H1 (cell line): ENCODE measurements around the gene EGLN2.

Experiments
- ATF2 ChIP-seq: IDR thresholded peaks from 2 replicates; pipeline ENCODE4 v1.6.1; 2012; ENCODE audit warnings: low read length, inconsistent platforms
- ATF3 ChIP-seq: IDR thresholded peaks from 2 replicates; pipeline ENCODE4 v1.6.1; 2011; ENCODE audit warnings: low read depth, mild to moderate bottlenecking, low read length; ENCODE audit not compliant: insufficient read depth
- CHD2 ChIP-seq: IDR thresholded peaks from 2 replicates; pipeline ENCODE4 v1.6.1; 2012; ENCODE audit warnings: low read length, improper control_type of control experiment
- EP300 ChIP-seq, 2 experiments: IDR thresholded peaks; 1 replicate in 1 of 2; 2 replicates in 1 of 2; pipeline ENCODE4 v1.6.1; 2011 to 2012; ENCODE audit warnings: low read depth in 2 of 2, low read length in 2 of 2, mild to moderate bottlenecking in 2 of 2, borderline replicate concordance in 1 of 2, inconsistent platforms in 1 of 2, moderate library complexity in 1 of 2
- EZH2 ChIP-seq: fragments of 200-600 bp; sonication (generic); IDR thresholded peaks from 2 replicates; pipeline ENCODE4 v1.7.1; 2012; ENCODE audit warnings: low read depth, mild to moderate bottlenecking, moderate library complexity, low read length, inconsistent platforms; ENCODE audit not compliant: severe bottlenecking
- JUN ChIP-seq: IDR thresholded peaks from 2 replicates; pipeline ENCODE4 v1.6.1; 2011; ENCODE audit warnings: low read depth, mild to moderate bottlenecking, improper control_type of control experiment, low read length
- POLR2A ChIP-seq, 2 experiments: IDR thresholded peaks; 1 replicate in 1 of 2; 2 replicates in 1 of 2; pipeline ENCODE4 v1.6.1; 2011; ENCODE audit warnings: low read depth in 2 of 2, low read length in 2 of 2, mild to moderate bottlenecking in 2 of 2; ENCODE audit errors: control extremely low read depth in 1 of 2
- RFX5 ChIP-seq: IDR thresholded peaks from 2 replicates; pipeline ENCODE4 v1.6.1; 2011; ENCODE audit warnings: low read depth, low read length, improper control_type of control experiment, borderline replicate concordance
- SP1 ChIP-seq: IDR thresholded peaks from 2 replicates; pipeline ENCODE4 v1.6.1; 2011; ENCODE audit warnings: low read depth, low read length
- TF ChIP-seq, protein P1 (sequence below), 3 experiments: IDR thresholded peaks; 1 replicate in 2 of 3; 2 replicates in 1 of 3; pipeline versions ENCODE4 v1.5.1 to v1.6.1; 2011; ENCODE audit warnings: low read length in 3 of 3, mild to moderate bottlenecking in 3 of 3, inconsistent platforms in 2 of 3, low read depth in 1 of 3, moderate library complexity in 1 of 3; ENCODE audit not compliant: insufficient read depth in 1 of 3; ENCODE audit errors: control extremely low read depth in 1 of 3
- TF ChIP-seq, protein P2 (sequence below): IDR thresholded peaks from 2 replicates; pipeline ENCODE4 v1.6.1; 2012; ENCODE audit warnings: inconsistent platforms

DNA sequence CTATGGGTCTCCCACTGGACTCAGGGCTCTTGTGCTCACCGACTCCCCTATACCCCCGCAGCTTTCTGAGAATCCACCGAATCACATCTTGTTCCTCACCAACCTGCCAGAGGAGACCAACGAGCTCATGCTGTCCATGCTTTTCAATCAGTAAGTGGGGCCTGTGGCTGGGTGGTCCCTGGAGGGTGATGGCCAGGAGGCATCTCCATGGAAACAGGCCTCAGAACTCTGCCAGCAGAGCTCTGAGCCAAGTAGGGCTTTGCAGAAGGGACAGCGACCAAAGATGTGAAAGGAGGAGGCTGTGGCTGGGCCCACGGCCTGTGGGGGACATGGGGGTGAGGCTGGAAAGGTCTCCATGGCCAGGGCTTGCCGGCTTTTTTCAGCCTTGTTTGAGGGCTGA is 35.5 kb upstream of the EGLN2 start:
- TF ChIP-seq ATF3, result no peak
- no peak for TF ChIP-seq SP1
- TF ChIP-seq POLR2A (IDR thresholded peaks at IDR 0.05; ENCODE audit: control extremely low read depth in 1 of 2, low read depth in 2 of 2, low read length in 2 of 2), result no peak
- TF ChIP-seq EP300 (IDR thresholded peaks at IDR 0.05; ENCODE audit: borderline replicate concordance in 1 of 2, low read depth in 2 of 2, low read length in 2 of 2), result no peak
- no peak for TF ChIP-seq CHD2
- no peak for TF ChIP-seq ATF2
- TF ChIP-seq, protein P1, sequence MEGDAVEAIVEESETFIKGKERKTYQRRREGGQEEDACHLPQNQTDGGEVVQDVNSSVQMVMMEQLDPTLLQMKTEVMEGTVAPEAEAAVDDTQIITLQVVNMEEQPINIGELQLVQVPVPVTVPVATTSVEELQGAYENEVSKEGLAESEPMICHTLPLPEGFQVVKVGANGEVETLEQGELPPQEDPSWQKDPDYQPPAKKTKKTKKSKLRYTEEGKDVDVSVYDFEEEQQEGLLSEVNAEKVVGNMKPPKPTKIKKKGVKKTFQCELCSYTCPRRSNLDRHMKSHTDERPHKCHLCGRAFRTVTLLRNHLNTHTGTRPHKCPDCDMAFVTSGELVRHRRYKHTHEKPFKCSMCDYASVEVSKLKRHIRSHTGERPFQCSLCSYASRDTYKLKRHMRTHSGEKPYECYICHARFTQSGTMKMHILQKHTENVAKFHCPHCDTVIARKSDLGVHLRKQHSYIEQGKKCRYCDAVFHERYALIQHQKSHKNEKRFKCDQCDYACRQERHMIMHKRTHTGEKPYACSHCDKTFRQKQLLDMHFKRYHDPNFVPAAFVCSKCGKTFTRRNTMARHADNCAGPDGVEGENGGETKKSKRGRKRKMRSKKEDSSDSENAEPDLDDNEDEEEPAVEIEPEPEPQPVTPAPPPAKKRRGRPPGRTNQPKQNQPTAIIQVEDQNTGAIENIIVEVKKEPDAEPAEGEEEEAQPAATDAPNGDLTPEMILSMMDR (IDR thresholded peaks at IDR 0.05; ENCODE audit: control extremely low read depth in 1 of 3, insufficient read depth in 1 of 3, low read depth in 1 of 3, low read length in 3 of 3), result no peak
- no peak for TF ChIP-seq RFX5
- TF ChIP-seq EZH2, result no peak
- TF ChIP-seq, protein P2, sequence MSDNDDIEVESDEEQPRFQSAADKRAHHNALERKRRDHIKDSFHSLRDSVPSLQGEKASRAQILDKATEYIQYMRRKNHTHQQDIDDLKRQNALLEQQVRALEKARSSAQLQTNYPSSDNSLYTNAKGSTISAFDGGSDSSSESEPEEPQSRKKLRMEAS, result no peak
- TF ChIP-seq JUN, result no peak
